Measurements from ENCODE around the gene RAB21.

- TF ChIP-seq EZH2 (IDR thresholded peaks at IDR 0.05; ENCODE audit: insufficient read depth, poor library complexity, severe bottlenecking) (no peak), EZH2phosphoT487 (IDR thresholded peaks at IDR 0.05; ENCODE audit: insufficient read depth, low read depth) (no peak)
Measured at GRCh38 chr12:71772735-71773134, 18.1 kb downstream of the RAB21 start.
